IPS-18c (cell line): Measurements from ENCODE around the gene WDR20.

Experiments
- H3K4me3 ChIP-seq: 2 replicates; pipeline ENCODE4 v1.7.0; 2013; ENCODE audit warnings: low read depth, mild to moderate bottlenecking, low read length, moderate library complexity; ENCODE audit not compliant: insufficient read depth
- H3K9me3 ChIP-seq: one replicate; pipeline ENCODE4 v1.6.1; 2013; ENCODE audit warnings: mild to moderate bottlenecking, low read length, moderate library complexity; ENCODE audit not compliant: control insufficient read depth, insufficient read depth

Gene WDR20

GRCh38 chr14:102221026-102221425 lies 81.3 kb downstream of the WDR20 start:
- Histone ChIP-seq H3K9me3 (no peaks in the 10 kb centered on the region), H3K4me3 (no peak overlapping the region)

- Histone ChIP-seq H3K4me3 (no peak overlapping the region), H3K9me3 (no peaks in the 10 kb centered on the region)
Measured at GRCh38 chr14:102222009-102222575, 82.4 kb downstream of the WDR20 start.

GRCh38 chr14:102222751-102223150 lies 83.1 kb downstream of the WDR20 start:
- no peak overlapping the region for H3K4me3 ChIP-seq
- H3K9me3 ChIP-seq, result no peaks in the 10 kb centered on the region

- H3K9me3 ChIP-seq, result no peaks in the 10 kb centered on the region
- H3K4me3 ChIP-seq, result no peak overlapping the region
Measured at GRCh38 chr14:102223682-102224081, 84.0 kb downstream of the WDR20 start.

GRCh38 chr14:102225386-102225785 lies 85.7 kb downstream of the WDR20 start:
- Histone ChIP-seq H3K9me3 (no peaks in the 10 kb centered on the region), H3K4me3 (no peak overlapping the region)

- Histone ChIP-seq H3K9me3 (no peaks in the 10 kb centered on the region), H3K4me3 (no peak overlapping the region)
Measured at GRCh38 chr14:102225936-102226335, 86.2 kb downstream of the WDR20 start.

GRCh38 chr14:102226356-102227125 lies 86.8 kb downstream of the WDR20 start:
- no peaks in the 10 kb centered on the region for H3K9me3 ChIP-seq

GRCh38 chr14:102227184-102227964 lies 87.7 kb downstream of the WDR20 start:
- Histone ChIP-seq H3K4me3 (no peak overlapping the region), H3K9me3 (no peaks in the 10 kb centered on the region)

More at GRCh38 chr14:102226356-102227125, 86.8 kb downstream of the WDR20 start:
- H3K4me3 ChIP-seq, result no peak overlapping the region

GRCh38 chr14:102229071-102229738 lies 89.5 kb downstream of the WDR20 start:
- no peaks in the 10 kb centered on the region for H3K9me3 ChIP-seq
- H3K4me3 ChIP-seq, result no peak overlapping the region

- Histone ChIP-seq H3K4me3 (no peak overlapping the region), H3K9me3 (no peaks in the 10 kb centered on the region)
Measured at GRCh38 chr14:102229739-102230092, 90.0 kb downstream of the WDR20 start.

- H3K4me3 ChIP-seq, result no peak overlapping the region
- H3K9me3 ChIP-seq, result no peaks in the 10 kb centered on the region
Measured at GRCh38 chr14:102230481-102231210, 90.9 kb downstream of the WDR20 start.

GRCh38 chr14:102231476-102232347 lies 92.0 kb downstream of the WDR20 start:
- Histone ChIP-seq H3K9me3 (no peaks in the 10 kb centered on the region), H3K4me3 (no peak overlapping the region)

GRCh38 chr14:102232348-102232625 lies 92.6 kb downstream of the WDR20 start:
- Histone ChIP-seq H3K9me3 (no peaks in the 10 kb centered on the region), H3K4me3 (no peak overlapping the region)

- no peaks in the 10 kb centered on the region for H3K9me3 ChIP-seq
- no peak overlapping the region for H3K4me3 ChIP-seq
Measured at GRCh38 chr14:102233081-102233480, 93.4 kb downstream of the WDR20 start.

GRCh38 chr14:102234331-102235264 lies 94.9 kb downstream of the WDR20 start:
- Histone ChIP-seq H3K9me3 (no peaks in the 10 kb centered on the region), H3K4me3 (no peak overlapping the region)
